CD14-positive monocyte (primary cell): Measurements from ENCODE around the gene DPH5. TPM values are rescaled to one million over a fixed set of nuclear protein-coding genes. Genes with fewer than 3 reads are reported as not detected.

Source experiments
- DNase-seq, 3 donors: peaks; one replicate each; pipeline ENCODE4 v3.0.0-alpha.2; 2011 to 2022
- H2AFZ ChIP-seq: 2 replicates; pipeline ENCODE4 v1.6.0; 2012; ENCODE audit warnings: mild to moderate bottlenecking, low read depth, low read length, inconsistent platforms; ENCODE audit not compliant: insufficient read depth, poor library complexity, severe bottlenecking
- H3K27ac ChIP-seq, 2 donors: 1 replicate in 1 of 2; 2 replicates in 1 of 2; pipeline ENCODE4 v1.5.1; 2012 to 2013; ENCODE audit warnings: low read length in 2 of 2, control low read depth in 1 of 2, inconsistent platforms in 1 of 2, low read depth in 1 of 2, mild to moderate bottlenecking in 1 of 2
- H3K27me3 ChIP-seq, 2 donors: one replicate each; pipeline versions ENCODE4 v1.6.0 to v1.6.1; 2011 to 2013; ENCODE audit warnings: low read length in 2 of 2; ENCODE audit not compliant: control insufficient read depth in 2 of 2, insufficient read depth in 2 of 2
- H3K36me3 ChIP-seq, 2 donors: replicated peaks in 1 of 2; 1 replicate in 1 of 2; 2 replicates in 1 of 2; pipeline versions ENCODE4 v1.5.1 to v1.6.1; 2012 to 2013; ENCODE audit warnings: low read length in 2 of 2, control low read depth in 1 of 2, inconsistent platforms in 1 of 2, mild to moderate bottlenecking in 1 of 2; ENCODE audit not compliant: insufficient read depth in 2 of 2, control insufficient read depth in 1 of 2
- H3K4me1 ChIP-seq, 2 donors: 1 replicate in 1 of 2; 2 replicates in 1 of 2; pipeline versions ENCODE4 v1.5.1 to v1.6.1; 2012 to 2013; ENCODE audit warnings: low read length in 2 of 2, control low read depth in 1 of 2, inconsistent platforms in 1 of 2, mild to moderate bottlenecking in 1 of 2, moderate library complexity in 1 of 2; ENCODE audit not compliant: insufficient read depth in 2 of 2, control insufficient read depth in 1 of 2
- H3K4me2 ChIP-seq: replicated peaks from 2 replicates; pipeline ENCODE3; 2012; ENCODE audit warnings: low read length, moderate library complexity, mild to moderate bottlenecking; ENCODE audit not compliant: poor library complexity, severe bottlenecking; ENCODE audit errors: extremely low read depth
- H3K4me3 ChIP-seq, 3 experiments: fragments of 200-600 bp in 1 of 3; sonication (generic) in 1 of 3; replicated peaks in 1 of 3; 1 replicate in 2 of 3; 2 replicates in 1 of 3; pipeline ENCODE4 v1.5.1; 2011 to 2013; ENCODE audit warnings: low read length in 3 of 3, mild to moderate bottlenecking in 3 of 3, control low read depth in 2 of 3, low read depth in 2 of 3, inconsistent platforms in 1 of 3, moderate library complexity in 1 of 3
- H3K79me2 ChIP-seq: 2 replicates; pipeline ENCODE4 v1.6.0; 2012; ENCODE audit warnings: mild to moderate bottlenecking, control low read depth, inconsistent platforms, low read length, moderate library complexity; ENCODE audit not compliant: insufficient read depth
- H3K9ac ChIP-seq: 2 replicates; pipeline ENCODE4 v1.6.0; 2017; ENCODE audit warnings: low read length, mild to moderate bottlenecking; ENCODE audit not compliant: insufficient read depth, poor library complexity, severe bottlenecking
- H3K9me3 ChIP-seq, 2 donors: replicated peaks in 1 of 2; 1 replicate in 1 of 2; 2 replicates in 1 of 2; pipeline versions ENCODE4 v1.5.1 to v1.6.1; 2012 to 2013; ENCODE audit warnings: low read length in 2 of 2, control low read depth in 1 of 2; ENCODE audit not compliant: control insufficient read depth in 1 of 2, insufficient read depth in 1 of 2
- H4K20me1 ChIP-seq: 2 replicates; pipeline ENCODE4 v1.6.0; 2012; ENCODE audit warnings: mild to moderate bottlenecking, low read length, control low read depth, moderate library complexity; ENCODE audit not compliant: insufficient read depth
- H3K27ac Mint-ChIP-seq, 7 donors: one replicate each; pipeline ENCODE4 v1.8.0; 2020; ENCODE audit warnings: mild to moderate bottlenecking in 7 of 7, mixed read lengths in 7 of 7, moderate library complexity in 6 of 7, inconsistent platforms in 2 of 7
- H3K27me3 Mint-ChIP-seq, 3 donors: one replicate each; pipeline ENCODE4 v1.8.0; 2021 to 2022; ENCODE audit warnings: low read depth in 3 of 3, mild to moderate bottlenecking in 3 of 3, mixed read lengths in 3 of 3, moderate library complexity in 3 of 3, inconsistent platforms in 1 of 3
- H3K36me3 Mint-ChIP-seq, 2 donors: one replicate each; pipeline ENCODE4 v1.8.0; 2020; ENCODE audit warnings: mixed read lengths in 2 of 2, inconsistent platforms in 1 of 2, mild to moderate bottlenecking in 1 of 2
- H3K4me1 Mint-ChIP-seq: one replicate; pipeline ENCODE4 v1.8.0; 2020; ENCODE audit warnings: mild to moderate bottlenecking, mixed read lengths
- H3K4me3 Mint-ChIP-seq, 2 donors: one replicate each; pipeline ENCODE4 v1.8.0; 2020; ENCODE audit warnings: mild to moderate bottlenecking in 2 of 2, mixed read lengths in 2 of 2, moderate library complexity in 1 of 2
- H3K9me3 Mint-ChIP-seq, 7 donors: one replicate each; pipeline ENCODE4 v1.8.0; 2020 to 2022; ENCODE audit warnings: mixed read lengths in 7 of 7, mild to moderate bottlenecking in 6 of 7, moderate library complexity in 6 of 7, inconsistent platforms in 2 of 7
- WGBS: methylation state at CpG from one replicate; pipeline ENCODE4 v1.1.5; 2013; ENCODE audit warnings: missing lambda C conversion rate; ENCODE audit not compliant: insufficient coverage; 5-methylcytosine and 5-hydroxymethylcytosine counted together
- intact Hi-C, 2 donors: fragments of 100-400 bp; cut with micrococcal nuclease; formaldehyde crosslinking; loops; one replicate each; pipeline versions ENCODE4 v1.15.0 to v1.15.1; 2023
- polyA plus RNA-seq, 3 donors: library from polyadenylated mRNA; depleted of rRNA in 1 of 3; unstranded in 2 of 3; stranded (reverse) in 1 of 3; fragments of 300-500 nt in 2 of 3; fragments of >200 nt in 1 of 3; fragmentation: Illumina TruSeq in 2 of 3; gene quantifications; 1 replicate in 2 of 3; 2 replicates in 1 of 3; pipeline ENCODE4 v1.2.3, GENCODE V29; 2012 to 2021
- TF ChIP-seq, protein P1 (sequence below): fragments of 200-600 bp; IDR thresholded peaks from one replicate; pipeline ENCODE4 v1.8.0; 2022; ENCODE audit warnings: antibody characterized with exemption, mild to moderate bottlenecking

Gene DPH5
- polyA plus RNA-seq, 3 donors: 10.3 to 14.3 (median 12.0) TPM

DNA sequence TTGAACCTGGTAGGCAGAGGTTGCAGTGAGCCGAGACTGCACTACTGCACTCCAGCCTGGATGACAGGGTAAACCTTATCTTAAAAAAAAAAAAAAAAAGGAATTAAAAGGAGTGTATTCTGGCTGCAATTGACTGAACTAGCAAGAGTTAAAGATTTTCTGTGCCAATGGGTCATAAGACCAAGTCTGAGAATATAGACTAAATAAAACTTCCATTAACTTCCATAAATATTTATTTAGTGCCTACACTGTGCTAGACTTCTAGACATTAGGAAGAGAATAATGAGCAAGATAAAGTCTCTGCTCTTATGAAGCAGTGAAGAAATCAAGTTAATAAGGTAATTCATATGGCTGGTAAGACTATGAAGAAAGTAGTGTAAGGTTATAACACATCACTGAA, 27.2 kb downstream of the DPH5 start:
- intact Hi-C loops: no loop called here
- Mint-ChIP-seq H3K4me1 (peaks cover 18% of the 10 kb centered on the region), H3K9me3 (no peaks in the 10 kb centered on the region), H3K4me3 (no peak overlapping the region), H3K36me3 (peaks cover 28 to 38% of the 10 kb centered on the region in 2 donors), H3K27ac (no peak overlapping the region), H3K27me3 (peaks cover 0 to 1% (median 0%) of the 10 kb centered on the region in 3 donors)
- Histone ChIP-seq H2AFZ (no peak overlapping the region), H3K4me1 (peaks cover 16 to 19% of the 10 kb centered on the region in 2 donors), H3K9ac (no peak overlapping the region), H3K27ac (no peak overlapping the region), H3K36me3 (peaks cover 7 to 35% of the 10 kb centered on the region in 2 donors), H4K20me1 (no peaks in the 10 kb centered on the region), H3K4me3 (no peak overlapping the region), H3K9me3 (no peaks in the 10 kb centered on the region), H3K27me3 (no peaks in the 10 kb centered on the region), H3K4me2 (no peak overlapping the region), H3K79me2 (no peaks in the 10 kb centered on the region)
- TF ChIP-seq, protein P1, sequence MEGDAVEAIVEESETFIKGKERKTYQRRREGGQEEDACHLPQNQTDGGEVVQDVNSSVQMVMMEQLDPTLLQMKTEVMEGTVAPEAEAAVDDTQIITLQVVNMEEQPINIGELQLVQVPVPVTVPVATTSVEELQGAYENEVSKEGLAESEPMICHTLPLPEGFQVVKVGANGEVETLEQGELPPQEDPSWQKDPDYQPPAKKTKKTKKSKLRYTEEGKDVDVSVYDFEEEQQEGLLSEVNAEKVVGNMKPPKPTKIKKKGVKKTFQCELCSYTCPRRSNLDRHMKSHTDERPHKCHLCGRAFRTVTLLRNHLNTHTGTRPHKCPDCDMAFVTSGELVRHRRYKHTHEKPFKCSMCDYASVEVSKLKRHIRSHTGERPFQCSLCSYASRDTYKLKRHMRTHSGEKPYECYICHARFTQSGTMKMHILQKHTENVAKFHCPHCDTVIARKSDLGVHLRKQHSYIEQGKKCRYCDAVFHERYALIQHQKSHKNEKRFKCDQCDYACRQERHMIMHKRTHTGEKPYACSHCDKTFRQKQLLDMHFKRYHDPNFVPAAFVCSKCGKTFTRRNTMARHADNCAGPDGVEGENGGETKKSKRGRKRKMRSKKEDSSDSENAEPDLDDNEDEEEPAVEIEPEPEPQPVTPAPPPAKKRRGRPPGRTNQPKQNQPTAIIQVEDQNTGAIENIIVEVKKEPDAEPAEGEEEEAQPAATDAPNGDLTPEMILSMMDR: no peak
- WGBS: no CpG with 5 or more reads among the region's 1 CpG
- DNase-seq: no peak

DNA sequence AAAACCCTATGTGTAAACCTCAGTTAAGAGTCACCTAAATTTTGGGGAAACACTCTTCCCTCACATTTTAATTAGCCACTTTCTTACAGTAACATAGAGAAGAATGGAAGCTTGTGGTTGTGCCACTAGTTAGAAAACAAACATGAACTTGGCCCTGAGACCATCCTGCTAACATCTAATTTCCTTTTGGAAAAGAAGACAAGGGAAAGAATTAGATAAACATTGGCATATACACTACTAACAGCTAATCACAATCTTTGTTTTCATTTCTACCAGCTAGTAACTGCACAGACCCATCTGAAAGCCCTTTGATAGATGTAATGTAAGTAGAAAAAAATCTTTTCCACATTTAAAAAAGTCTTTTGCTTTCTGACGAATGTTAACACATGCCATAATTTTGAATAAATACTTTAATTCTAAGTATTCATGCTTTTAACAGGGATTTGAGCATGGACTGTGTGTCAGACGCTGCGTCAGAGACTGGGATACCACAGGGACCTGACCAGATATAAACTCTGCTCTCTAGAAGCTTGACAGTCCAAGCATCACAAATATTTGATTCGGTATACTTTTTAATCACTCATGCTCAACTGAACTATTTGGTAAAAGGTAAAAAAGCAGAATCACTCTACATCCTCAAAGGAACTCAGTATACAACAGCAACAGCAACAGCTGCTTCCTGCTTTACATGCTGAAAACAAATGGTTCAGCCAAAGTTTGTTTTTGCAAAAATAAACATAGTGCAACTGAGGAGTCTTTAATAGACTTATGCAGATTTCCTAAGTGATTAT, 30.2 kb downstream of the DPH5 start:
- WGBS: 10% methylated on average over 2 of the region's 4 CpGs
- H3K9me3 ChIP-seq: no peaks in the 10 kb centered on the region
- H3K4me2 ChIP-seq: no peak overlapping the region
- H4K20me1 ChIP-seq: no peaks in the 10 kb centered on the region
- peaks cover 40 to 41% of the 10 kb centered on the region in 2 donors for H3K36me3 Mint-ChIP-seq
- no peak overlapping the region for H3K4me3 ChIP-seq
- no peaks in the 10 kb centered on the region for H3K27me3 Mint-ChIP-seq
- H3K9me3 Mint-ChIP-seq: no peaks in the 10 kb centered on the region
- peaks cover 1% of the 10 kb centered on the region for H3K4me1 Mint-ChIP-seq
- H3K27me3 ChIP-seq: no peaks in the 10 kb centered on the region
- H3K36me3 ChIP-seq: peaks cover 15 to 46% of the 10 kb centered on the region in 2 donors
- H2AFZ ChIP-seq: no peak overlapping the region
- no peak overlapping the region for H3K4me3 Mint-ChIP-seq
- no peak overlapping the region for H3K27ac Mint-ChIP-seq
- peak overlapping the region in 1 of 2 donors; percentile 36 for H3K27ac ChIP-seq
- intact Hi-C loops: no loop called here
- H3K79me2 ChIP-seq: no peaks in the 10 kb centered on the region
- no peak for DNase-seq
- H3K9ac ChIP-seq: no peak overlapping the region
- no peaks in the 10 kb centered on the region for H3K4me1 ChIP-seq
- TF ChIP-seq, protein P1: no peak
